Ishikawa (cell line): ENCODE results near the gene SPATA17.

Experiments
- CEBPB ChIP-seq: IDR thresholded peaks from 2 replicates; pipeline ENCODE4 v1.6.1; 2012
- CREB1 ChIP-seq: IDR thresholded peaks from 2 replicates; pipeline ENCODE4 v1.6.1; 2012; ENCODE audit warnings: low read depth
- EGR1 ChIP-seq: IDR thresholded peaks from 2 replicates; pipeline ENCODE4 v1.6.1; 2012
- EP300 ChIP-seq: IDR thresholded peaks from 2 replicates; pipeline ENCODE4 v1.6.1; 2012; ENCODE audit warnings: borderline replicate concordance
- FOXM1 ChIP-seq: IDR thresholded peaks from 2 replicates; pipeline ENCODE4 v1.6.1; 2012; ENCODE audit warnings: low read depth, borderline replicate concordance
- MAX ChIP-seq: IDR thresholded peaks from 2 replicates; pipeline ENCODE4 v1.6.1; 2012
- NFIC ChIP-seq: IDR thresholded peaks from 2 replicates; pipeline ENCODE4 v1.6.1; 2012
- RAD21 ChIP-seq: IDR thresholded peaks from 2 replicates; pipeline ENCODE4 v1.6.1; 2012; ENCODE audit warnings: low read depth
- REST ChIP-seq: IDR thresholded peaks from 2 replicates; pipeline ENCODE4 v1.6.1; 2012; ENCODE audit warnings: low read depth, mild to moderate bottlenecking
- TAF1 ChIP-seq: IDR thresholded peaks from 2 replicates; pipeline ENCODE4 v1.6.1; 2012; ENCODE audit warnings: low read depth, mild to moderate bottlenecking
- TCF12 ChIP-seq: IDR thresholded peaks from 2 replicates; pipeline ENCODE4 v1.6.1; 2012; ENCODE audit warnings: low read depth
- TEAD4 ChIP-seq: IDR thresholded peaks from 2 replicates; pipeline ENCODE4 v1.6.1; 2012
- USF1 ChIP-seq: IDR thresholded peaks from 2 replicates; pipeline ENCODE4 v1.6.1; 2012
- YY1 ChIP-seq: IDR thresholded peaks from 2 replicates; pipeline ENCODE4 v1.6.1; 2012; ENCODE audit warnings: low read depth
- ZBTB7A ChIP-seq: IDR thresholded peaks from 2 replicates; pipeline ENCODE4 v1.6.1; 2012; ENCODE audit warnings: low read depth

The SPATA17 gene

DNA sequence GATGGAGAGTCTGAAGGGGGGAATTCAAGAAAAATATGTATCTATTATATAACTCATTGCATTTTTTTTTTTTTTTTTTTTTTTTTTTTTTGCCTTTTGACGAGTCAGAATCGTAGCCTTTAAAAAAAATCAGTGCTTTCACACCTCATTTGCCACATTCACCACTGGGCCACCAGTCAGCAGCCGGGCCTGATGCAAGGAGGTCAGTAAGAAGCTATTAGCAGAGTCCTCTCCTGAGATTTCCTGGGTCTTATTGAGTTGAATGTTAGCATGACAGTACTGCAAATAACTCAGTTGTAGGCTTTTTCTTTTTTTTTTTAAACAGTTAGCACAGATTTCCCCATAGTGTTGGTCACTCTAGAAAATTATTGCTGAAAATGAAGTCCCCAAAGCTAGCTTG lies 139.8 kb downstream of the SPATA17 start:
- TF ChIP-seq YY1 = no peak
- no peak for TF ChIP-seq ZBTB7A
- TF ChIP-seq REST = no peak
- TF ChIP-seq FOXM1 = no peak
- TF ChIP-seq TAF1 = no peak
- no peak for TF ChIP-seq RAD21
- TF ChIP-seq TEAD4 = no peak
- no peak for TF ChIP-seq NFIC
- no peak for TF ChIP-seq USF1
- TF ChIP-seq EGR1 = no peak
- no peak for TF ChIP-seq MAX
- no peak for TF ChIP-seq EP300
- TF ChIP-seq CEBPB = no peak
- no peak for TF ChIP-seq CREB1
- TF ChIP-seq TCF12 = no peak

DNA sequence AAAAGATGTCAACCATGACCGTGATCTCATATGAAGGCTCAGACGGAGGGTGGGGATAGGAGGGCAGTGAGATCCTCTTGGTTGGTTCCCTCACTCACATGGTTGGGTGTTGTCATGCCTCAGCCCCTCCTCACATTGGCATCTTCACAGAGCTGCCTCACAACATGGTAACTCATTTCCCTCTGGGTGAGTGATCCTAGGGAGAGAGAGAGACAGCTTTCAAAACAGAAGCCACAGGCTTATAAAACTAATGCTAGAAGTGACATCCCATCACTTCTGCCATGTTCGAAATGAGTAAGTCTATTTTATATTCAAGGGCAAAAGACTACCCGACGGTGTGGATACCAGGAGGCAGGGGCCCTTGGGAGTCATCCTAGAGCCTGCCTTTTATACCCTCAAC lies 145.5 kb downstream of the SPATA17 start:
- TF ChIP-seq CEBPB = no peak
- no peak for TF ChIP-seq EGR1
- no peak for TF ChIP-seq YY1
- TF ChIP-seq TCF12 = no peak
- TF ChIP-seq RAD21 = no peak
- TF ChIP-seq MAX = no peak
- TF ChIP-seq ZBTB7A = no peak
- TF ChIP-seq NFIC = no peak
- no peak for TF ChIP-seq FOXM1
- no peak for TF ChIP-seq REST
- TF ChIP-seq EP300 = no peak
- no peak for TF ChIP-seq TAF1

- TF ChIP-seq TAF1 (no peak), USF1 (no peak), ZBTB7A (no peak), MAX (no peak), TCF12 (no peak), TEAD4 (no peak), REST (no peak), FOXM1 (no peak), CEBPB (no peak), CREB1 (no peak), EP300 (no peak), RAD21 (no peak), EGR1 (no peak), NFIC (no peak), YY1 (no peak)
Observed at GRCh38 chr1:217781056-217781455, 149.9 kb downstream of the SPATA17 start.

- no peak for TF ChIP-seq MAX
- TF ChIP-seq CREB1 = no peak
- TF ChIP-seq TAF1 = no peak
- no peak for TF ChIP-seq EP300
Observed at GRCh38 chr1:217791091-217791490, 159.9 kb downstream of the SPATA17 start.
